ENCODE data around the gene MARCHF4. TPM values are rescaled to one million over a fixed set of nuclear protein-coding genes. Genes with fewer than 3 reads are reported as not detected.

The MARCHF4 gene
- total RNA-seq, 1 experiment from 2014 or later = 0.26 TPM

DNA sequence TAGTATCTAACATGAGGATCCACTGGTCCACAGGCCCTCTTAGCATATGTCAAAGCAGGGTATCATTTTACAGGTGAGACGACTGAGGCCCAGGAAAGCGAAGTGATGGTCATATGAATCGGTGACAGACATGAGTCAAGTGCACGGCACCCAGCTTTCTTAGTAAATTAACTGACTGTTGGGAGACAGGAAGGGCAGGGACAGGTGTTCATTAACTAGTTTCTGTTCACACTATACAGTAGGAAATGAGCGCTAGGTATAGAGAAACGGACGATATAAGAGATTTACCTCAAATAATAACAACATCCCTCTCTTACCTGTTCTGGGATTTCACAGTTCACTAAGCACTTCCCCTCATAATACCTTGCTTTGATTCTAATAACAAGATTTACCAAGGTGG is 38.3 kb upstream of the MARCHF4 start:
- Histone ChIP-seq H2BK5ac (ENCODE audit: insufficient read length, low read length) (no peak overlapping the region), H3K23me2 (ENCODE audit: insufficient read length, low read depth, low read length, poor library complexity, severe bottlenecking) (no peaks in the 10 kb centered on the region), H4K8ac (replicated peaks; ENCODE audit: insufficient read length, low read depth, low read length) (no peak overlapping the region), H3K56ac (ENCODE audit: insufficient read length, low read depth, low read length) (no peak overlapping the region), H3T11ph (ENCODE audit: low read length) (no peak overlapping the region), H2BK12ac (ENCODE audit: insufficient read length, low read depth, low read length) (no peak overlapping the region), H3K14ac (ENCODE audit: insufficient read depth, low read length) (no peak overlapping the region), H3K9ac (ENCODE audit: extremely low read depth, insufficient read length, low read length) (no peak overlapping the region), H3K23ac (ENCODE audit: insufficient read length, low read depth, low read length) (no peak overlapping the region), H3K4me1 (ENCODE audit: insufficient read depth, low read length) (no peaks in the 10 kb centered on the region), H2BK120ac (ENCODE audit: low read depth, low read length, poor library complexity, severe bottlenecking) (no peak overlapping the region), H2AK5ac (ENCODE audit: insufficient read length, low read length) (no peak overlapping the region), H3K27me3 (ENCODE audit: insufficient read depth, low read length) (no peaks in the 10 kb centered on the region), H3K4ac (ENCODE audit: low read depth, low read length) (no peak overlapping the region), H3K9me3 (ENCODE audit: control insufficient read depth, low read depth, low read length) (no peaks in the 10 kb centered on the region), H2AFZ (ENCODE audit: low read length) (no peak overlapping the region), H3K79me1 (ENCODE audit: insufficient read depth, low read depth, low read length, poor library complexity, severe bottlenecking) (no peaks in the 10 kb centered on the region), H3K18ac (ENCODE audit: insufficient read length, low read depth, low read length) (no peak overlapping the region), H2BK15ac (ENCODE audit: low read depth, low read length) (no peak overlapping the region), H4K20me1 (ENCODE audit: control insufficient read depth, insufficient read depth, insufficient read length) (no peaks in the 10 kb centered on the region), H2BK20ac (ENCODE audit: low read depth, low read length, poor library complexity, severe bottlenecking) (no peak overlapping the region), H4K5ac (ENCODE audit: insufficient read length, low read depth, low read length) (no peak overlapping the region), H3K4me2 (ENCODE audit: insufficient read depth, insufficient read length, low read length) (no peak overlapping the region), H3K27ac (ENCODE audit: insufficient read length, low read depth, low read length) (no peak overlapping the region), H4K91ac (ENCODE audit: insufficient read length, low read depth, low read length) (no peak overlapping the region), H3K79me2 (ENCODE audit: insufficient read depth, low read length) (no peaks in the 10 kb centered on the region)
- no peak overlapping the region for H3K27ac Mint-ChIP-seq
- DNase-seq = no peak
- no peaks in the 10 kb centered on the region for H3K9me3 Mint-ChIP-seq
- no CpG with 5 or more reads among the region's 7 CpGs for WGBS (ENCODE audit: extremely low coverage, insufficient read length, low lambda C conversion rate)
- TF ChIP-seq, protein P1, sequence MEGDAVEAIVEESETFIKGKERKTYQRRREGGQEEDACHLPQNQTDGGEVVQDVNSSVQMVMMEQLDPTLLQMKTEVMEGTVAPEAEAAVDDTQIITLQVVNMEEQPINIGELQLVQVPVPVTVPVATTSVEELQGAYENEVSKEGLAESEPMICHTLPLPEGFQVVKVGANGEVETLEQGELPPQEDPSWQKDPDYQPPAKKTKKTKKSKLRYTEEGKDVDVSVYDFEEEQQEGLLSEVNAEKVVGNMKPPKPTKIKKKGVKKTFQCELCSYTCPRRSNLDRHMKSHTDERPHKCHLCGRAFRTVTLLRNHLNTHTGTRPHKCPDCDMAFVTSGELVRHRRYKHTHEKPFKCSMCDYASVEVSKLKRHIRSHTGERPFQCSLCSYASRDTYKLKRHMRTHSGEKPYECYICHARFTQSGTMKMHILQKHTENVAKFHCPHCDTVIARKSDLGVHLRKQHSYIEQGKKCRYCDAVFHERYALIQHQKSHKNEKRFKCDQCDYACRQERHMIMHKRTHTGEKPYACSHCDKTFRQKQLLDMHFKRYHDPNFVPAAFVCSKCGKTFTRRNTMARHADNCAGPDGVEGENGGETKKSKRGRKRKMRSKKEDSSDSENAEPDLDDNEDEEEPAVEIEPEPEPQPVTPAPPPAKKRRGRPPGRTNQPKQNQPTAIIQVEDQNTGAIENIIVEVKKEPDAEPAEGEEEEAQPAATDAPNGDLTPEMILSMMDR (conservative IDR thresholded peaks at IDR 0.05) = no peak
- H3K4me1 Mint-ChIP-seq = peaks cover 25 to 26% of the 10 kb centered on the region in 2 experiments
- H3K36me3 Mint-ChIP-seq (ENCODE audit: insufficient read depth in 1 of 3, low read depth in 3 of 3) = peaks cover 2 to 8% (median 8%) of the 10 kb centered on the region in 3 experiments; a peak in 5 of 7 replicates
- H3K27me3 Mint-ChIP-seq (ENCODE audit: low read depth) = no peaks in the 10 kb centered on the region
- no peak overlapping the region for H3K4me3 Mint-ChIP-seq
